ENCODE data around the gene SRA1. TPM values are rescaled to one million over a fixed set of nuclear protein-coding genes. Genes with fewer than 3 reads are reported as not detected.

The SRA1 gene
- total and polyA plus RNA-seq, 2 of the 8 experiments (the other 6 are each of a cell fraction or from before 2014, with no cell fraction given): 27.4 to 39.4 TPM

- Histone ChIP-seq H2AK5ac (ENCODE audit: low read depth, low read length) (no peak overlapping the region), H3K4me2 (ENCODE audit: insufficient read depth in 1 of 2, low read depth in 2 of 2, low read length in 2 of 2) (no peak overlapping the region), H4K20me1 (replicated peaks in 1 of 2; ENCODE audit: control insufficient read depth in 1 of 2, insufficient read depth in 2 of 2, low read length in 2 of 2) (no peaks in the 10 kb centered on the region), H3K56ac (replicated peaks; ENCODE audit: insufficient read length, low read depth, low read length) (no peak overlapping the region), H3K79me2 (ENCODE audit: control insufficient read depth in 1 of 2, insufficient read depth in 2 of 2, low read length in 2 of 2) (no peaks in the 10 kb centered on the region), H3K9me3 (ENCODE audit: insufficient read depth in 2 of 2, low read depth in 1 of 2, low read length in 1 of 2) (no peaks in the 10 kb centered on the region), H3K23ac (ENCODE audit: insufficient read length) (no peak overlapping the region), H3K23me2 (ENCODE audit: low read depth, low read length) (no peaks in the 10 kb centered on the region), H3K9ac (replicated peaks in 1 of 4; ENCODE audit: extremely low read depth in 1 of 4, low read depth in 3 of 4, low read length in 3 of 4) (no peak overlapping the region), H2BK12ac (ENCODE audit: low read depth, low read length) (no peak overlapping the region), H3K4me3 (ENCODE audit: extremely low read depth in 1 of 4, insufficient read depth in 2 of 4, low read depth in 3 of 4, low read length in 4 of 4) (no peak overlapping the region), H4K8ac (ENCODE audit: extremely low read depth, insufficient read depth, low read length) (no peak overlapping the region), H2AFZ (ENCODE audit: low read length) (no peak overlapping the region), H3K36me3 (ENCODE audit: control insufficient read depth in 2 of 4, insufficient read depth in 4 of 4, low read length in 3 of 4) (no peaks in the 10 kb centered on the region), H2BK15ac (ENCODE audit: low read length) (no peak overlapping the region), H3K79me1 (ENCODE audit: low read depth, low read length) (no peaks in the 10 kb centered on the region), H3K27me3 (replicated peaks in 1 of 4; ENCODE audit: control insufficient read depth in 3 of 4, extremely low read depth in 1 of 4, insufficient read depth in 3 of 4, low read length in 3 of 4) (no peaks in the 10 kb centered on the region), H3K4ac (replicated peaks; ENCODE audit: insufficient read length, low read depth, low read length) (no peak overlapping the region), H3K14ac (ENCODE audit: insufficient read length) (no peak overlapping the region), H2BK20ac (ENCODE audit: low read length) (no peak overlapping the region), H2BK120ac (replicated peaks; ENCODE audit: low read depth, low read length) (no peak overlapping the region), H4K5ac (ENCODE audit: insufficient read length, low read depth, low read length) (no peak overlapping the region), H4K91ac (replicated peaks; ENCODE audit: insufficient read length, low read length) (no peak overlapping the region), H3K18ac (ENCODE audit: extremely low read depth, low read length) (no peak overlapping the region), H2BK5ac (ENCODE audit: low read depth, low read length) (no peak overlapping the region), H3K27ac (ENCODE audit: low read depth, low read length) (no peak overlapping the region), H3K4me1 (replicated peaks in 1 of 4; ENCODE audit: control insufficient read depth in 3 of 4, insufficient read depth in 4 of 4, low read length in 3 of 4) (no peaks in the 10 kb centered on the region)
- POLR2A ChIA-PET (ENCODE audit: partially characterized antibody): interaction anchor here (1.0 to 10.0 kb wide), 3 partner anchors 20 to 74 kb away, joined by 3 to 94 read pairs (median 4); partner anchors contain the start of genes EIF4EBP3, IK and NDUFA2
- 85% methylated on average over 3 of the region's 3 CpGs; no CpG with 5 or more reads in 1 of the 2 experiments for WGBS, 2 experiments (ENCODE audit: extremely low coverage in 1 of 2, insufficient coverage in 1 of 2, insufficient read length in 1 of 2, insufficient replicate concordance in 2 of 2, low coverage in 1 of 2, low lambda C conversion rate in 2 of 2, missing lambda C conversion rate in 1 of 2)
- FAIRE-seq (no peak), DNase-seq (ENCODE audit: low read depth in 1 of 2, low spot score in 2 of 2) (no peak)
- CTCF ChIA-PET (ENCODE audit: partially characterized antibody): interaction anchor here (0.7 to 1.5 kb wide), 6 partner anchors 22 to 73 kb away, joined by 3 to 6 read pairs (median 4); partner anchors contain the start of genes IK and NDUFA2
- TF ChIP-seq POLR2A (IDR thresholded peaks at IDR 0.05; ENCODE audit: control extremely low read depth in 1 of 2, low read depth in 2 of 2, low read length in 2 of 2) (no peak), USF2 (IDR thresholded peaks at IDR 0.05; ENCODE audit: low read length) (no peak), SRF (IDR thresholded peaks at IDR 0.05; ENCODE audit: low read depth, low read length) (no peak), KDM5A (IDR thresholded peaks at IDR 0.05; ENCODE audit: low read length) (no peak)
Measured at GRCh38 chr5:140574165-140574564, 16.9 kb upstream of the SRA1 start.

All from H1 (cell line).